HepG2 (cell line): ENCODE results near the gene R3HDM4. TPM values are rescaled to one million over a fixed set of nuclear protein-coding genes. Genes with fewer than 3 reads are reported as not detected.

ENCODE experiments used
- ARNT2 ChIP-seq: sonication (generic); formaldehyde crosslinking; IDR thresholded peaks from 2 replicates; pipeline ENCODE4 v1.8.0; 2022; ENCODE audit warnings: mild to moderate bottlenecking, low read depth, missing genetic modification reagents, moderate library complexity
- ATF7-NPFF ChIP-seq: sonication (generic); formaldehyde crosslinking; IDR thresholded peaks from 2 replicates; pipeline ENCODE4 v1.8.1; 2023; ENCODE audit warnings: mild to moderate bottlenecking, low read depth, missing genetic modification reagents, moderate library complexity
- HNF4A ChIP-seq: sonication (generic); formaldehyde crosslinking; IDR thresholded peaks from 2 replicates; pipeline ENCODE4 v1.4.0; 2020; ENCODE audit warnings: missing genetic modification reagents
- HOXA3 ChIP-seq: sonication (generic); formaldehyde crosslinking; IDR thresholded peaks from 2 replicates; pipeline ENCODE4 v1.5.0; 2020; ENCODE audit warnings: missing genetic modification reagents
- IKZF1 ChIP-seq: fragments of 450-650 bp; IDR thresholded peaks from 2 replicates; pipeline ENCODE4 v1.7.1; 2016
- KAT8 ChIP-seq: IDR thresholded peaks from 2 replicates; pipeline ENCODE4 v1.6.1; 2016; ENCODE audit warnings: missing genetic modification reagents, missing compliant biosample characterization
- KMT2A ChIP-seq: sonication (generic); formaldehyde crosslinking; IDR thresholded peaks from 2 replicates; pipeline ENCODE4 v1.4.0; 2020; ENCODE audit warnings: missing genetic modification reagents
- NCOA2 ChIP-seq: sonication (generic); formaldehyde crosslinking; IDR thresholded peaks from 2 replicates; pipeline ENCODE4 v1.8.0; 2022; ENCODE audit warnings: inconsistent platforms
- PRMT3 ChIP-seq: sonication (generic); formaldehyde crosslinking; IDR thresholded peaks from 2 replicates; pipeline ENCODE4 v1.8.1; 2022; ENCODE audit warnings: low read depth, mild to moderate bottlenecking, moderate library complexity, missing genetic modification reagents, borderline replicate concordance
- SRF ChIP-seq: IDR thresholded peaks from 2 replicates; pipeline ENCODE4 v1.6.1; 2011; ENCODE audit warnings: mild to moderate bottlenecking, low read depth, low read length, moderate library complexity
- ZFP41 ChIP-seq: sonication (generic); formaldehyde crosslinking; IDR thresholded peaks from 2 replicates; pipeline ENCODE4 v1.4.0; 2020; ENCODE audit warnings: mild to moderate bottlenecking, missing genetic modification reagents, borderline replicate concordance
- ZMAT3 ChIP-seq: sonication (generic); formaldehyde crosslinking; conservative IDR thresholded peaks from 2 replicates; pipeline ENCODE4 v1.7.0; 2021; ENCODE audit warnings: missing genetic modification reagents
- ZNF709 ChIP-seq: sonication (generic); formaldehyde crosslinking; IDR thresholded peaks from 2 replicates; pipeline ENCODE4 v1.5.0; 2020; ENCODE audit warnings: mild to moderate bottlenecking, missing genetic modification reagents
- ZNF75D ChIP-seq: sonication (generic); formaldehyde crosslinking; IDR thresholded peaks from 2 replicates; pipeline ENCODE4 v1.8.1; 2023; ENCODE audit warnings: missing genetic modification reagents, mild to moderate bottlenecking, borderline replicate concordance
- ZSCAN20 ChIP-seq: sonication (generic); formaldehyde crosslinking; IDR thresholded peaks from 2 replicates; pipeline ENCODE4 v1.4.0; 2020; ENCODE audit warnings: missing genetic modification reagents, mild to moderate bottlenecking, borderline replicate concordance
- polyA plus RNA-seq, 8 experiments: library from polyadenylated mRNA; depleted of rRNA in 3 of 8; stranded (reverse) in 7 of 8; unstranded in 1 of 8; fragments of >200 nt; fragmentation: Illumina TruSeq in 4 of 8; extraction: Trizol in 4 of 8; gene quantifications; 2 replicates each; pipeline versions ENCODE4 v1.2.1 to v1.2.3, GENCODE V29; 2011 to 2016; ENCODE audit warnings: low read depth in 4 of 8, missing spikeins in 1 of 8, mixed read lengths in 1 of 8; ENCODE audit not compliant: insufficient read depth in 1 of 8
- total RNA-seq, 5 experiments: library from RNA; depleted of rRNA; stranded (reverse); fragments of >200 nt; fragmentation: Illumina TruSeq; extraction: Trizol; gene quantifications; 2 replicates each; pipeline ENCODE4 v1.2.3, GENCODE V29; 2016; ENCODE audit warnings: low read depth in 1 of 5
- TF ChIP-seq, protein P1 (sequence below): sonication (generic); formaldehyde crosslinking; IDR thresholded peaks from 2 replicates; pipeline ENCODE4 v1.4.0; 2020; ENCODE audit warnings: missing genetic modification reagents, borderline replicate concordance
- TF ChIP-seq, protein P2 (sequence below): sonication (generic); formaldehyde crosslinking; IDR thresholded peaks from 2 replicates; pipeline ENCODE4 v1.9.0; 2021; ENCODE audit warnings: missing genetic modification reagents, borderline replicate concordance
- TF ChIP-seq, protein P3 (sequence below), 2 experiments: sonication (generic) in 1 of 2; formaldehyde crosslinking in 1 of 2; IDR thresholded peaks; 2 replicates each; pipeline versions ENCODE4 v1.6.1 to v1.9.0; 2014 to 2022; ENCODE audit warnings: antibody characterized with exemption in 1 of 2, borderline replicate concordance in 1 of 2, inconsistent platforms in 1 of 2, low read depth in 1 of 2, missing genetic modification reagents in 1 of 2
- TF ChIP-seq, protein P4 (sequence below): sonication (generic); formaldehyde crosslinking; conservative IDR thresholded peaks from 2 replicates; pipeline ENCODE4 v1.4.0; 2020; ENCODE audit warnings: missing genetic modification reagents

Gene R3HDM4
- total and polyA plus RNA-seq, 2 of the 13 experiments (the other 11 are each of a cell fraction or from before 2014, with no cell fraction given) = 26.2 to 26.9 TPM

DNA sequence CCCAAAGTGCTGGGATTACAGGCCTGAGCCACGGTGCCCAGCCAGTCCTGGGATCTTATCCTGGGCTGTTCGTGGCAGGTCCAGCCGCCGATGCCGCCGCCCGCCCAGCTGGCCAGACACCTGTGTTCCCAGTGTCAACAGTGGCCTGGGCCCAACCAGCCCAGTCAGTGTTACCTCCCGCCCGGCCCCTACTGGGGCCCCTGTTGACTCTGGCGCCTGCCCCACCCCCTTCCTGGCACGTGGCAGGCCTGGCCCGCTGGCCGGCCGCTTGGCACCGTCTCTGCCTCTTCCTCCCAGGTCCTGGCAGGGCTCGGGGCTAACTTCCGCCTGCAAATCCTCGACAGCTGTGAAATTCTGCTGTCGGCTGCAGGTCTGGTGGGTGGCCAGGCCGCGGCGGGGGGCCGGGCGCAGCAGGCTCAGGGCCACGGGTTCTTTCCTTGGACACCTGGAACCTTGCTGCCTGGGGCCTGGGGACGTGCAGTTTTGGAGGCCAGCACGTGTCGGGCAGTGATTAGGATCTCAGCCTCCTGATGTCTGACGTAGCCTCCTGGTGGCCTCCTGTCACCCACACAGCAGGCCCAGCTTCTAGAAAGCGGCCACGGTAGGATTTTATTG, 22.0 kb upstream of the R3HDM4 start (continued):
- TF ChIP-seq, protein P1, sequence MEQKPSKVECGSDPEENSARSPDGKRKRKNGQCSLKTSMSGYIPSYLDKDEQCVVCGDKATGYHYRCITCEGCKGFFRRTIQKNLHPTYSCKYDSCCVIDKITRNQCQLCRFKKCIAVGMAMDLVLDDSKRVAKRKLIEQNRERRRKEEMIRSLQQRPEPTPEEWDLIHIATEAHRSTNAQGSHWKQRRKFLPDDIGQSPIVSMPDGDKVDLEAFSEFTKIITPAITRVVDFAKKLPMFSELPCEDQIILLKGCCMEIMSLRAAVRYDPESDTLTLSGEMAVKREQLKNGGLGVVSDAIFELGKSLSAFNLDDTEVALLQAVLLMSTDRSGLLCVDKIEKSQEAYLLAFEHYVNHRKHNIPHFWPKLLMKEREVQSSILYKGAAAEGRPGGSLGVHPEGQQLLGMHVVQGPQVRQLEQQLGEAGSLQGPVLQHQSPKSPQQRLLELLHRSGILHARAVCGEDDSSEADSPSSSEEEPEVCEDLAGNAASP (CRISPR knock-in tag) = peak; percentile 87
- TF ChIP-seq ZNF709 (CRISPR knock-in tag) = peak; percentile 64
- TF ChIP-seq PRMT3 = no peak
- TF ChIP-seq ZMAT3 (CRISPR knock-in tag) = peak; percentile 98
- TF ChIP-seq, protein P2, sequence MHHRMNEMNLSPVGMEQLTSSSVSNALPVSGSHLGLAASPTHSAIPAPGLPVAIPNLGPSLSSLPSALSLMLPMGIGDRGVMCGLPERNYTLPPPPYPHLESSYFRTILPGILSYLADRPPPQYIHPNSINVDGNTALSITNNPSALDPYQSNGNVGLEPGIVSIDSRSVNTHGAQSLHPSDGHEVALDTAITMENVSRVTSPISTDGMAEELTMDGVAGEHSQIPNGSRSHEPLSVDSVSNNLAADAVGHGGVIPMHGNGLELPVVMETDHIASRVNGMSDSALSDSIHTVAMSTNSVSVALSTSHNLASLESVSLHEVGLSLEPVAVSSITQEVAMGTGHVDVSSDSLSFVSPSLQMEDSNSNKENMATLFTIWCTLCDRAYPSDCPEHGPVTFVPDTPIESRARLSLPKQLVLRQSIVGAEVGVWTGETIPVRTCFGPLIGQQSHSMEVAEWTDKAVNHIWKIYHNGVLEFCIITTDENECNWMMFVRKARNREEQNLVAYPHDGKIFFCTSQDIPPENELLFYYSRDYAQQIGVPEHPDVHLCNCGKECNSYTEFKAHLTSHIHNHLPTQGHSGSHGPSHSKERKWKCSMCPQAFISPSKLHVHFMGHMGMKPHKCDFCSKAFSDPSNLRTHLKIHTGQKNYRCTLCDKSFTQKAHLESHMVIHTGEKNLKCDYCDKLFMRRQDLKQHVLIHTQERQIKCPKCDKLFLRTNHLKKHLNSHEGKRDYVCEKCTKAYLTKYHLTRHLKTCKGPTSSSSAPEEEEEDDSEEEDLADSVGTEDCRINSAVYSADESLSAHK (CRISPR knock-in tag) = no peak
- TF ChIP-seq ZNF75D = no peak
- no peak for TF ChIP-seq SRF
- peak; percentile 93 for TF ChIP-seq HOXA3 (CRISPR knock-in tag)
- peak; percentile 88 for TF ChIP-seq NCOA2 (CRISPR knock-in tag)
- peak; percentile 94; the same call in 1 of the 2 replicates for TF ChIP-seq ARNT2 (CRISPR knock-in tag)
- peak; percentile 89 for TF ChIP-seq KAT8 (CRISPR knock-in tag)
- TF ChIP-seq ZFP41 (CRISPR knock-in tag) = 0 out of 2 replicates have a peak, but pooled peaks have one; percentile 55
- no peak for TF ChIP-seq IKZF1
- TF ChIP-seq, protein P3, sequence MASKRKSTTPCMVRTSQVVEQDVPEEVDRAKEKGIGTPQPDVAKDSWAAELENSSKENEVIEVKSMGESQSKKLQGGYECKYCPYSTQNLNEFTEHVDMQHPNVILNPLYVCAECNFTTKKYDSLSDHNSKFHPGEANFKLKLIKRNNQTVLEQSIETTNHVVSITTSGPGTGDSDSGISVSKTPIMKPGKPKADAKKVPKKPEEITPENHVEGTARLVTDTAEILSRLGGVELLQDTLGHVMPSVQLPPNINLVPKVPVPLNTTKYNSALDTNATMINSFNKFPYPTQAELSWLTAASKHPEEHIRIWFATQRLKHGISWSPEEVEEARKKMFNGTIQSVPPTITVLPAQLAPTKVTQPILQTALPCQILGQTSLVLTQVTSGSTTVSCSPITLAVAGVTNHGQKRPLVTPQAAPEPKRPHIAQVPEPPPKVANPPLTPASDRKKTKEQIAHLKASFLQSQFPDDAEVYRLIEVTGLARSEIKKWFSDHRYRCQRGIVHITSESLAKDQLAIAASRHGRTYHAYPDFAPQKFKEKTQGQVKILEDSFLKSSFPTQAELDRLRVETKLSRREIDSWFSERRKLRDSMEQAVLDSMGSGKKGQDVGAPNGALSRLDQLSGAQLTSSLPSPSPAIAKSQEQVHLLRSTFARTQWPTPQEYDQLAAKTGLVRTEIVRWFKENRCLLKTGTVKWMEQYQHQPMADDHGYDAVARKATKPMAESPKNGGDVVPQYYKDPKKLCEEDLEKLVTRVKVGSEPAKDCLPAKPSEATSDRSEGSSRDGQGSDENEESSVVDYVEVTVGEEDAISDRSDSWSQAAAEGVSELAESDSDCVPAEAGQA (IDR thresholded peaks at IDR 0.05; ENCODE audit: low read depth) = 0 out of 2 replicates have a peak, but pooled peaks have one; percentile 30
- TF ChIP-seq, protein P3 (CRISPR knock-in tag; IDR thresholded peaks at IDR 0.05; ENCODE audit: borderline replicate concordance) = no peak
- peak; percentile 84; the same call in 1 of the 2 replicates for TF ChIP-seq ATF7-NPFF (CRISPR knock-in tag)
- TF ChIP-seq, protein P4, sequence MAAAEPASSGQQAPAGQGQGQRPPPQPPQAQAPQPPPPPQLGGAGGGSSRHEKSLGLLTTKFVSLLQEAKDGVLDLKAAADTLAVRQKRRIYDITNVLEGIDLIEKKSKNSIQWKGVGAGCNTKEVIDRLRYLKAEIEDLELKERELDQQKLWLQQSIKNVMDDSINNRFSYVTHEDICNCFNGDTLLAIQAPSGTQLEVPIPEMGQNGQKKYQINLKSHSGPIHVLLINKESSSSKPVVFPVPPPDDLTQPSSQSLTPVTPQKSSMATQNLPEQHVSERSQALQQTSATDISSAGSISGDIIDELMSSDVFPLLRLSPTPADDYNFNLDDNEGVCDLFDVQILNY (CRISPR knock-in tag) = no peak
- no peak; the same call in 1 of the 2 replicates for TF ChIP-seq ZSCAN20 (CRISPR knock-in tag)
- peak; percentile 69 for TF ChIP-seq HNF4A (CRISPR knock-in tag)
- TF ChIP-seq KMT2A (CRISPR knock-in tag) = peak; percentile 57; the same call in 1 of the 2 replicates
